PFSK-1 (cell line): ENCODE measurements around the gene BMP10. TPM values are rescaled to one million over a fixed set of nuclear protein-coding genes. Genes with fewer than 3 reads are reported as not detected.

Source experiments
- FOXP2 ChIP-seq: optimal IDR thresholded peaks from 2 replicates; pipeline ENCODE3; 2011; ENCODE audit warnings: borderline replicate concordance, control low read depth, inconsistent platforms; ENCODE audit not compliant: insufficient read depth; ENCODE audit errors: extremely low read length, extremely low read depth
- POLR2AphosphoS5 ChIP-seq: IDR thresholded peaks from 2 replicates; pipeline ENCODE4 v1.6.1; 2012; ENCODE audit warnings: low read depth, mild to moderate bottlenecking, control low read depth, low read length, moderate library complexity
- REST ChIP-seq, 2 experiments: IDR thresholded peaks; 2 replicates each; pipeline versions ENCODE4 v1.6.1 to v1.8.0; 2011 to 2012; ENCODE audit warnings: low read depth in 2 of 2, low read length in 2 of 2, control low read depth in 1 of 2, inconsistent platforms in 1 of 2, mild to moderate bottlenecking in 1 of 2, moderate library complexity in 1 of 2; ENCODE audit not compliant: insufficient read depth in 1 of 2
- SIN3A ChIP-seq: IDR thresholded peaks from 2 replicates; pipeline ENCODE4 v1.6.1; 2012; ENCODE audit warnings: mild to moderate bottlenecking, low read length, moderate library complexity, borderline replicate concordance; ENCODE audit not compliant: insufficient read depth
- TAF1 ChIP-seq: IDR thresholded peaks from 2 replicates; pipeline ENCODE4 v1.6.1; 2012; ENCODE audit warnings: low read length, control low read depth, borderline replicate concordance; ENCODE audit not compliant: insufficient read depth
- polyA plus RNA-seq: library from polyadenylated mRNA; unstranded; fragments of >200 nt; gene quantifications from one replicate; pipeline ENCODE4 v1.2.1, GENCODE V29; 2012; ENCODE audit warnings: low read depth, missing spikeins; ENCODE audit not compliant: insufficient read length

BMP10 gene
- not detected for polyA plus RNA-seq

GRCh38 chr2:68871159-68871764 lies at the start of gene BMP10:
BMP10 (minus strand) TSS chr2:68871397; CDS start chr2:68871358, 39 bp downstream.
- TF ChIP-seq POLR2AphosphoS5 (no peak), SIN3A (no peak)

- no peak for TF ChIP-seq SIN3A
- TF ChIP-seq TAF1: no peak
- no peak for TF ChIP-seq REST (IDR thresholded peaks at IDR 0.05; ENCODE audit: insufficient read depth in 1 of 2, low read depth in 2 of 2, low read length in 2 of 2)
- no peak for TF ChIP-seq POLR2AphosphoS5
- TF ChIP-seq FOXP2: no peak
Measured at GRCh38 chr2:68920481-68921170, 49.4 kb upstream of the BMP10 start.

GRCh38 chr2:68918497-68918896 lies 47.3 kb upstream of the BMP10 start:
- no peak for TF ChIP-seq REST (IDR thresholded peaks at IDR 0.05; ENCODE audit: insufficient read depth in 1 of 2, low read depth in 2 of 2, low read length in 2 of 2)
- no peak for TF ChIP-seq FOXP2
- no peak for TF ChIP-seq POLR2AphosphoS5
- TF ChIP-seq TAF1: no peak
- no peak for TF ChIP-seq SIN3A

GRCh38 chr2:68917034-68917718 lies 46.0 kb upstream of the BMP10 start:
- no peak for TF ChIP-seq TAF1
- no peak for TF ChIP-seq POLR2AphosphoS5
- no peak for TF ChIP-seq FOXP2
- TF ChIP-seq SIN3A: no peak

- TF ChIP-seq REST (IDR thresholded peaks at IDR 0.05; ENCODE audit: insufficient read depth in 1 of 2, low read depth in 2 of 2, low read length in 2 of 2): no peak
- no peak for TF ChIP-seq SIN3A
- no peak for TF ChIP-seq TAF1
- TF ChIP-seq POLR2AphosphoS5: no peak
- no peak for TF ChIP-seq FOXP2
Measured at GRCh38 chr2:68916226-68916625, 45.0 kb upstream of the BMP10 start.

DNA sequence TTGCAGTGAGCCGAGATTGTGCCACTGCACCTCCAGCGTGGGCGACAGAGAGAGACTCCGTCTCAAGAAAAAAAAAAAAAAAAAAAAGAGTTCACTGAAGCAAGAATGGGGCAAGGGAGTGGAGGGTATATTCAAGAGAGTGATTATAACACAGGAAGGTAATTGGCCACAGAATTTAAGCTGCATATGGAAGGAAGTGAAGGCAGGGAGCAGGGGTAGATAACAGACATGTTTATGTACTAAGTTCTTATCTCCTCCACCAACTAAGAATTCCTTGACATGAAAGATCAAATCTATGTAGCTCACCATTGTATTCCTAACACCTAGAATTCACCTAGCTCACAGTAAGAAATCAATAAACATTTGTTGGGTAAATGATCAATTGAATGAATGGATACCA lies 44.2 kb upstream of the BMP10 start:
- no peak for TF ChIP-seq FOXP2
- no peak for TF ChIP-seq TAF1
- no peak for TF ChIP-seq SIN3A
- no peak for TF ChIP-seq POLR2AphosphoS5
- TF ChIP-seq REST (IDR thresholded peaks at IDR 0.05; ENCODE audit: insufficient read depth in 1 of 2, low read depth in 2 of 2, low read length in 2 of 2): no peak
